ENCODE results near the gene PCBP2.
A peak's percentile ranks its signal among the peaks of the same experiment; 100 is the strongest.
"Not testable (repeated sequence)": the region's sequence is repeated elsewhere in the genome, so short reads cannot be mapped to it uniquely, and the experiment has no call there.

PCBP2 gene

DNA sequence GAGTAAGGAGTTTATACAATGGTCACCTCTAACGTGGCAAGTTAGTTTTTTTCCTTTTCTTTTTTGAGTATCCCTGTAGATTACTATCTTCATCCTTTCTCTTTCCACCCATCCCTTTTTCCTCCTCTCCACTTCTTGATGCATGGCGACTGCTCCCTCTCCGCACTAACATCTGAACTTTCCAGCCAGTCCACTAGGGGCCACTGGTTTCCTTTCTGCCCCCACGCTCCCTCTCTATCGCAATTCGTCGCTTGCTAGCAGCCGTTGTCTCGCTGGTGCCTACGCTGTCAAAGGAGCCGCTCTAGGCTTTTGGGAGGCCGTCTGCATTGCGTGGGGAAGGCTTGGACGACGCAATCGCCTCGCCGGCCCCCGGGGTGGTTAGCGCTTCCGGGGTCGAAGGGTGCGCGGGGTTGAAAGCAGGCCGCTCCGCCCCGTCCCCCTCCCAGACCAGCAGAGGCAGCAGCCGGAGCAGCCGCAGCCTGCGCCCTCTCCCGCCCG is at the start of gene PCBP2:
PCBP2 (plus strand) TSS at position 442 of the 498 bp plus-strand sequence. CDS start 2,699 bp downstream, outside the sequence.
- H3K27ac Mint-ChIP-seq = peak within 1 kb of the TSS; percentile 99
- DNase-seq (ENCODE audit: low spot score in 2 of 2) (peak; percentile 90 to 97), ATAC-seq (peak; percentile 98)
- H3K4me3 Mint-ChIP-seq = peak within 1 kb of the TSS; percentile 89
- H3K4me1 Mint-ChIP-seq = peaks cover 32% of the 10 kb centered on the region
- peaks cover 84% of the 10 kb centered on the region for H3K36me3 Mint-ChIP-seq
- no peaks in the 10 kb centered on the region for H3K9me3 Mint-ChIP-seq

DNA sequence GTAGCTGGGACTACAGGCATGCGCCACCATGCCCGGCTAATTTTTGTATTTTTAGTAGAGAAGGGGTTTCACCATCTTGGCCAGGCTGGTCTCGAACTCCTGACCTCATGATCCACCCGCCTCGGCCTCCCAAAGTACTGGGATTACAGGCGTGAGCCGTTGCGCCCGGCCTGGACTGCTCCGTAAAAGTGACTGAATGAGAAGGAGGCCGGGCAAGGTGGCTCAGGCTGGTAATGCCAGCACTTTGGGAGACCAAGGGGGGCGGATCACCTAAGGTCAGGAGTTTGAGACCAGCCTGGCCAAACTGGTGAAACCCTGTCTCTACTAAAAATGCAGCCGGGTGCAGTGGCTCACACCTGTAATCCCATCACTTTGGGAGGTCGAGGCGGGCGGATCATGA is 49.6 kb upstream of the PCBP2 start:
- DNase-seq (ENCODE audit: low spot score in 2 of 2); H3K4me1 Mint-ChIP-seq; ATAC-seq; H3K9me3 Mint-ChIP-seq; H3K27ac Mint-ChIP-seq; H3K4me3 Mint-ChIP-seq: not testable (repeated sequence)
- peaks cover 93% of the 10 kb centered on the region for H3K36me3 Mint-ChIP-seq

DNA sequence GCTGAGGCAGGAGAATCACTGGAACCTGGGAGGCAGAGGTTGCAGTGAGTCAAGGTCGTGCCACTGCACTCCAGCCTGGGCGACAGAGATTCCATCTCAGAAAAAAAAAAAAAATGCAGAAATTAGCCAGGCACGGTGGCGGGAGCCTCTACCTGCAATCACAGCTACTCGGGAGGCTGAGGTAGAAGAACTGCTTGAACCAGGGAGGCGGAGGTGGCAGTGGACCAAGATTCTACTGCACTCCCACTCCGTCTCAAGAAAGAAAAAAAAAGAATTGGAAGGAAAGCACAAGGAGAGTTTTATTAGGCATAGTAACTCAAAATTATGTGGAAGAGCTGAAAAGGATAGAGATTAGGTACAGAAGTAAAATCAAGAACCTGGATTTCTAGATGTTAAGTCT is 49.0 kb upstream of the PCBP2 start:
- H3K4me1 Mint-ChIP-seq = peaks cover 6% of the 10 kb centered on the region
- ATAC-seq = no peak
- H3K36me3 Mint-ChIP-seq = peaks cover 93% of the 10 kb centered on the region
- no peaks in the 10 kb centered on the region for H3K9me3 Mint-ChIP-seq
- no peak overlapping the region for H3K4me3 Mint-ChIP-seq
- no peak overlapping the region for H3K27ac Mint-ChIP-seq
- DNase-seq (ENCODE audit: low spot score in 2 of 2) = no peak

DNA sequence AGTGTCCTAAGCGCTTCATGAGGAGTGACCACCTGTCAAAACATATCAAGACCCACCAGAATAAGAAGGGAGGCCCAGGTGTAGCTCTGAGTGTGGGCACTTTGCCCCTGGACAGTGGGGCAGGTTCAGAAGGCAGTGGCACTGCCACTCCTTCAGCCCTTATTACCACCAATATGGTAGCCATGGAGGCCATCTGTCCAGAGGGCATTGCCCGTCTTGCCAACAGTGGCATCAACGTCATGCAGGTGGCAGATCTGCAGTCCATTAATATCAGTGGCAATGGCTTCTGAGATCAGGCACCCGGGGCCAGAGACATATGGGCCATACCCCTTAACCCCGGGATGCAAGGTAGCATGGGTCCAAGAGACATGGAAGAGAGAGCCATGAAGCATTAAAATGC is 41.0 kb upstream of the PCBP2 start:
- ATAC-seq (no peak), DNase-seq (ENCODE audit: low spot score in 2 of 2) (no peak)
- H3K4me1 Mint-ChIP-seq = peaks cover 17% of the 10 kb centered on the region
- H3K27ac Mint-ChIP-seq = no peak overlapping the region
- H3K4me3 Mint-ChIP-seq = no peak overlapping the region
- no peaks in the 10 kb centered on the region for H3K9me3 Mint-ChIP-seq
- peaks cover 85% of the 10 kb centered on the region for H3K36me3 Mint-ChIP-seq

DNA sequence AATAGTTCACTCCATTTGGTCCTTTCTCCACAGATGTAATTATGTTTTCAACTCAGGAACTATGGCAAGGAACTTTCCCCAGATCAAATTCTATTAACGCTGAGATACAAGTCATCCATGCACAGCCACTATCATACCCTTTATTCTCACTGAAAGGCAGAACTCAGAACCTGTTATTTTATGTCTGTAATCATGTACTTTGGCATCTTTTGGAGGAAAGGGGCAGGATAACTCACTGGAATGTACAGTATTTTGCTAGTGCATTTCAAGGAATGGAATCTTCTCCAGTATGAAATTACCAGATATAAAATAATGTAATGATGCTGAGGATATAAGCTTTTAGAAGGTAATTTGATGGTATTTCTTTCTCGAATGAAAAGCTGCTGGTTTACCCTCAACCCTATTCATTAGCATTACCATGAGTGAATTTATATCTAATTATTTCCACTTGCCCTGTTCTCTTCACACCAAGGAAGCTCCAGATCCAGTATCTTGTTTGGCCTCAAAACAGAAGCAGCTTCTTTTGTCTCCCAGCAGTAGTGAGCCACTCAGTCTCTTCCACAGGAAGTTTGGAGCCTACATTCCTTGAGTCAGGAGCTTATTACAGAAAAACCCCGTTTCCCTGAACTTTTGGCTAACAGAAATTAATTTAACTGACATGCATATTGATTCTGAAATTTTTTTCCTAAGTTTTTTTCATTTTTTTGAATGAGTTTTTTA is 38.3 kb upstream of the PCBP2 start:
- Mint-ChIP-seq H3K4me3 (no peak overlapping the region), H3K9me3 (no peaks in the 10 kb centered on the region), H3K36me3 (peaks cover 63% of the 10 kb centered on the region), H3K4me1 (peaks cover 23% of the 10 kb centered on the region), H3K27ac (no peak overlapping the region)
- DNase-seq (ENCODE audit: low spot score in 2 of 2) (no peak), ATAC-seq (no peak)

DNA sequence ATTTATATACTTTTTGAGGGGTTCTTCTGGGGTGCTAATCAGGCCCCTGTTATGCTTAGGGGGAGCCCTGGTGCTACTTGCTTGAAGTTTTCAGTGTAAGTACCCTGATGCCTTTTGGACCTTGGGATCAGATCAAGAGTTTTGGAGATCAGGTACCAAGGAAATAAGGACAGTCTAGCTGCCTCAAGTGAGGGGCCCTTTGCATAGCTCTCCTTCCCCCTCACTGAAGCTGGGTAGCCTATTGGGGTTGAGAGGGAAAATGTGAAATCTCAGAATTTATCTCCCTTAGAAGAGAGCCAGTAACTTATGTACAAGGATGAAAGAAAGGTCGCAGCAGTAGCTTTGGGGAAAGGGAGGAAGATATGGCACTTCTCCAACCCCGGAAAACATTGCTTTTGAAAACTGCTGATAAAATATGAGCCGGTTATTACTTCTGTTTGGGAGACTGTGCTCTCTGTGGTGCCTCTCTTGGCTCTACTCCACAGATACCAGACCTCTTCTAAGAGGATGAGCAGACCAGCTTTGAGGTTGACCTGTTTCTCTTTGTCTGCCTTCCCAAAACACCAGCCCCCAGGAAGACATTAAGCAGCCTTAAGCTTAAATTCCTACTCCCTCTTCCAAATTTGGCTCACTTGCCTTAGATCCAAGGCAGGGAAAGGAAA is 37.0 kb upstream of the PCBP2 start:
- DNase-seq (ENCODE audit: low spot score in 2 of 2) = no peak
- Mint-ChIP-seq H3K9me3 (no peaks in the 10 kb centered on the region), H3K36me3 (peaks cover 51% of the 10 kb centered on the region), H3K4me3 (no peak overlapping the region), H3K27ac (peak overlapping the region; percentile 74), H3K4me1 (peaks cover 28% of the 10 kb centered on the region)
- no peak for ATAC-seq

DNA sequence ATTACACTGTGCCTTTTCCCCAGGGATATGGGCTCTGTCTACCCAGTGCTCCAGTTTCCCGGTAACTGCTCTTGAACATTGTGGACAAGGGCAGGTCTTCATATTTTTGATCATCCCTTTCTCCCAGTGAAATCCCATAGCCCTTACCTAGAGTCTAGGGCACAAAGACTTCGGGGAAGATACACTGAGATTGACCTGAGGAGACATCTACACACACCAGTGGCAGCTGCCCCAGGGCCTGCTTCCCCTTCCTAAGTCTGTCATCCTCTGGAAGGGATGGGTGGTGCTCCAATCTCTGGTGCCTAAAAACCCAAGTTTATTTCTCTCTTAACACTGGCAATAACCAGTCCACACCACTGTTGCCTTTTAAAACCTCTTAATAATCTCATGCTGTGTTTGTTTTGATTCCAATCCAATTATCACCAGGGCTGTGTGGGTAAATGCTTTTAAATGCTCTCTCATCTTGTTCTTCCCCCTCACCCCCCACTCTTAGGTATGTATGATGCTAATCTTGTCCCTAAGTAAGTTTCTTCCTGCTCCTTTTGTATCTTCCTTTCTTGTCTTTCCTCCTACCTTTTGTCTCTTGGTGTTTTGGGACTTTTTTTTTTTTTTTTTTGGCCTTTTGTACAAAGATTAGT is 36.0 kb upstream of the PCBP2 start:
- not testable (repeated sequence) for ATAC-seq; H3K4me3 Mint-ChIP-seq; H3K9me3 Mint-ChIP-seq; DNase-seq (ENCODE audit: low spot score in 2 of 2)
- peaks cover 26% of the 10 kb centered on the region for H3K4me1 Mint-ChIP-seq
- H3K36me3 Mint-ChIP-seq = peaks cover 41% of the 10 kb centered on the region
- peak overlapping the region; percentile 74 for H3K27ac Mint-ChIP-seq

DNA sequence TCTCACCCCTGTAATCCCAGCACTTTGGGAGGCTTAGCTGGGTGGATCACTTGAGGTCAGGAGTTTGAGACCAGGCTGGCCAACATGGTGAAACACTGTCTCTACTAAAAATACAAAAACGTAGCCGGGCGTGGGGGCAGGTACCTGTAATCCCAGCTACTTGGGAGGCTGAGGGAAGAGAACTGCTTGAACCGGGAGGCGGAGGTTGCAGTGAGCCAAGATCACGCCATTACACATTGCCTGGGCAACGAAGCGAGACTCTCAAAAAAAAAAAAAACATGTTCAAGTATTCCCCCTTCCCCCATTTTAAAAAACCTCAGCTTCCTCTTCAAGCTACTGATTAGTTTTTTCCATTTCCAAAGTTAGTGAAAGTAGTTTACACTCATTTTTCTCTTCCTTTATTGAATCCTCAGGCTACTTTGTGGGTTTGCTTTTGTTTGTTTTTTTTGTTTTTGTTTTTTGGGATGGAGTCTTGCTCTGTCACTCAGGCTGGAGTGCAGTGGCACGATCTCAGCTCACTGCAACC is 34.5 kb upstream of the PCBP2 start:
- H3K4me3 Mint-ChIP-seq; DNase-seq (ENCODE audit: low spot score in 2 of 2); H3K9me3 Mint-ChIP-seq; ATAC-seq: not testable (repeated sequence)
- Mint-ChIP-seq H3K36me3 (peaks cover 26% of the 10 kb centered on the region), H3K4me1 (peaks cover 23% of the 10 kb centered on the region), H3K27ac (peak overlapping the region; percentile 46)

DNA sequence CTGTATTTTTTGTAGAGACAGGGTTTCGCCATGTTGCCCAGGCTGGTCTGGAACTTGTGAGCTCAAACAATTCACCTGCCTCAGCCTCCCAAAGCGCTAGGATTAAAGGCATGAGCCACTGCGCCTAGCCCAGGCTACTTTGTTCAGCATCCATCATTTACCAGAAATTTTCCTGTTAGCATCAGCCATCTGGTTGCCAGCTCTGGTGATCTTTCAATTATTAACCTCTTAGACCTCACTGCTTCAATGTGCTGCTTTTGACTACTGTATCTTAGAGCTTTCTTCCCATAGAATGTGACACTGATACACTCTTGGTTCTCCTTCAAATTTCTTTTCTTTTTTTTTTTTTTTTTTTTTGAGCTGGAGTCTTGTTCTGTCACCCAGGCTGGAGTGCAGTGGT is 33.7 kb upstream of the PCBP2 start:
- H3K27ac Mint-ChIP-seq = no peak overlapping the region
- no peak overlapping the region for H3K4me3 Mint-ChIP-seq
- peaks cover 17% of the 10 kb centered on the region for H3K4me1 Mint-ChIP-seq
- H3K36me3 Mint-ChIP-seq = peaks cover 18% of the 10 kb centered on the region
- no peak for DNase-seq (ENCODE audit: low spot score in 2 of 2)
- no peak for ATAC-seq
- no peaks in the 10 kb centered on the region for H3K9me3 Mint-ChIP-seq

DNA sequence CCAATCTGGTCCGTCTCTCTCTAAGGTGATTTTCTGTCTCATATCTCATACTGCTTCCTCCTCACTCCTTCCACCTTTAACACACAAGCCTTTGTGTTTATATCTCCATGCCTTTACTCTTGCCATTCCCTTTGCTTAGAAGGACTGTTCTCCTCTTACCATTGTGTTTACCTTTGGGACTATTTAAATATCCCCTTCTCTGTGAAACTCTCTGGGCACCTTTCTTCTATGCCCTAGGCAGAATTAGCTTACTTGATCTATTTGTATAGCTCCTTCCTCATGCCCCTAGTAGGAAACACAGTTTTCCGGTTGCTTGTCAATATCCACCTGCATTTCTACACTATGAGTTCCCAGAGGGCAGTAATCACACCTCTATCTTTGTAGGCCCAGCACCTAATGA is 32.1 kb upstream of the PCBP2 start:
- no peaks in the 10 kb centered on the region for H3K9me3 Mint-ChIP-seq
- H3K4me3 Mint-ChIP-seq = no peak overlapping the region
- ATAC-seq (no peak), DNase-seq (ENCODE audit: low spot score in 2 of 2) (no peak)
- no peak overlapping the region for H3K27ac Mint-ChIP-seq
- peaks cover 6% of the 10 kb centered on the region for H3K36me3 Mint-ChIP-seq
- H3K4me1 Mint-ChIP-seq = peaks cover 17% of the 10 kb centered on the region

DNA sequence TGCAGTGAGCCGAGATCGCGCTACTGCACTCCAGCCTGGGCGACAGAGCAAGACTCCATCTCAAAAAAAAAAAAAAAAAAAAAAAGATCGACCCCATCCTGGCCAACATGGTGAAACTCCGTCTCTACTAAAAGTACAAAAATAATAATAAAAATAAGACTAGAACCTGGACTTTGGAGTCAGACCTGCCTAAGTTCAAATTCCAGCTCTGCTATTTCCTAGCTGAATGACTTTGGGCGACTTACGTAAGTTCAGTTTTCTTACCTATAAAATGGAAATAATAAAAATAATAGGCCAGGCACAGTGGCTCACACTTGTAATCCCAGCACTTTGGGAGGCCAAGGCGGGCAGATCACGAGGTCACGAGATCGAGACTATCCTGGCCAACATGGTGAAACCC is 29.7 kb upstream of the PCBP2 start:
- not testable (repeated sequence) for H3K36me3 Mint-ChIP-seq; DNase-seq (ENCODE audit: low spot score in 2 of 2); H3K27ac Mint-ChIP-seq; H3K9me3 Mint-ChIP-seq; ATAC-seq; H3K4me3 Mint-ChIP-seq
- peaks cover 17% of the 10 kb centered on the region for H3K4me1 Mint-ChIP-seq

DNA sequence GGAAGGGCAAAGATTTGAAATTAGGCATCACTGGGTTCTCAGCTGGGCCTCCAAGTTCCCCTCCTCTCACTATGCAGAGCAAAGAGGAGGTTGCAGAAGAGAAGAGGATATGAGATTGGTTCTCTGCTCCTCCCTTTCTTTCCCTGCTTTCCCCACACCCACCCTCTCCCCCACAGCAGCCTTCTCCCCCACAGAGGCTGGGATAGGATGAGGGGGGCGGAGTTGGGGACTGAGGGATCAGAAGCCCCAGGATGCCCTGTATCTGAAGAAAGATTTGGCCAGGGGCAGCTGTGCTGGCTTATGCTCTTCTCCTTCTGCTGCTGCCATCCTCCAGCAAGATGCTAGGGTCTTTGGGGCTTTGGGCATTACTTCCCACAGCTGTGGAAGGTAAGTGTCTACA is 28.3 kb upstream of the PCBP2 start, which contains the start of gene AMHR2:
AMHR2 (plus strand) TSS at position 259 of the 400 bp plus-strand sequence; CDS start at position 339, 80 bp downstream.
- H3K36me3 Mint-ChIP-seq = no peaks in the 10 kb centered on the region
- no peak within 1 kb of the TSS for H3K4me3 Mint-ChIP-seq
- H3K9me3 Mint-ChIP-seq = no peaks in the 10 kb centered on the region
- DNase-seq (ENCODE audit: low spot score in 2 of 2) (no peak), ATAC-seq (no peak)
- H3K4me1 Mint-ChIP-seq = peaks cover 22% of the 10 kb centered on the region
- H3K27ac Mint-ChIP-seq = peak within 1 kb of the TSS; percentile 50

DNA sequence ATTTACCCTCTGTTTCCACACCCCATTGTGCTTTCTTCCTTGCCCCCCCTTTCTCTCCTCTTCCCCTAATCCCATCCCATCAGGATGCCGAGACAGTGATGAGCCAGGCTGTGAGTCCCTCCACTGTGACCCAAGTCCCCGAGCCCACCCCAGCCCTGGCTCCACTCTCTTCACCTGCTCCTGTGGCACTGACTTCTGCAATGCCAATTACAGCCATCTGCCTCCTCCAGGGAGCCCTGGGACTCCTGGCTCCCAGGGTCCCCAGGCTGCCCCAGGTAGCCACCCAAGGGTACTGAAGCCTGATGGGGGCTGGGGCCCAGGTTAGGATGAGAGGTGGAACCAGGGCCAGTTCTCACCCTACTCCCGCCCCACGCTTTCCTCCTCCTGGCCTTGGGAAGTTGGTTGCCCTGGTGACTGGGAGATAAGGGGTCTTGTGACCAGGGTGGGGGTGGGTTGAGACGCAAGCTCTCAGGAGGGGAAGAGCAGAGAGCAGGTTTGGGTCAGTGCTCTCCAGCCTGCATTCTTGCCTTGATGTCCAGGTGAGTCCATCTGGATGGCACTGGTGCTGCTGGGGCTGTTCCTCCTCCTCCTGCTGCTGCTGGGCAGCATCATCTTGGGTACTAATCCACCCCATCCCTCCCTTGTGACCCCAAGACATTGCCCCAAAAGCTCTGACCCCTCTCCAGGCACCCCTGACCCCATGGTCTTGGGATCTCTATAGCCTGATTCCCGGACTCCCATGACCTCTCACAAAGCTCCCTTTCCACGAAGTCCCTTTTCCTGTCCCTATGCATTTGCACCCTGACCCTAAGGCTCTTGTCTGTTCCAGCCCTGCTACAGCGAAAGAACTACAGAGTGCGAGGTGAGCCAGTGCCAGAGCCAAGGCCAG is 27.0 kb upstream of the PCBP2 start:
- Mint-ChIP-seq H3K9me3 (no peaks in the 10 kb centered on the region), H3K27ac (peak overlapping the region; percentile 10), H3K36me3 (no peaks in the 10 kb centered on the region), H3K4me1 (peaks cover 21% of the 10 kb centered on the region), H3K4me3 (no peak overlapping the region)
- DNase-seq (ENCODE audit: low spot score in 2 of 2) (no peak), ATAC-seq (no peak)

DNA sequence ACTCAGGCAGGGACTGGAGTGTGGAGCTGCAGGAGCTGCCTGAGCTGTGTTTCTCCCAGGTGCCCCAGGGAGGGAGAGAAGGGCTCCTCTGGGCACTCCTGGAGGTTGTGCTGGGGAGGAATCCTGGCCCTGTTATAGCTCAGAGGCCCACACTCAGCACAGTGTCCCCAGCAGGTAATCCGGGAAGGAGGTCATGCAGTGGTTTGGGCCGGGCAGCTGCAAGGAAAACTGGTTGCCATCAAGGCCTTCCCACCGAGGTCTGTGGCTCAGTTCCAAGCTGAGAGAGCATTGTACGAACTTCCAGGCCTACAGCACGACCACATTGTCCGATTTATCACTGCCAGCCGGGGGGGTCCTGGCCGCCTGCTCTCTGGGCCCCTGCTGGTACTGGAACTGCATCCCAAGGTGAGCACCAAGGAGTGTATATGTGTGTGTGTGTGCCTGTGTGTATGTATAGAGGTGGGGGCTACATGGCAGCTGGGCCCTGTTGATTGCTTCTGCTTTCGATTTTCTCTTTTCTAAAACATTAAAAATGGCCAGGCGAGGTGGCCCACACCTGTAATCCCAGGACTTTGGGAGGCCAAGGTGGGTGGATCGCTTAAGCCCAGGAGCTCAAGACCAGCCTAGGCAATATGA is 26.3 kb upstream of the PCBP2 start:
- DNase-seq (ENCODE audit: low spot score in 2 of 2) (no peak), ATAC-seq (no peak)
- Mint-ChIP-seq H3K9me3 (no peaks in the 10 kb centered on the region), H3K36me3 (no peaks in the 10 kb centered on the region), H3K4me1 (peaks cover 21% of the 10 kb centered on the region), H3K27ac (no peak overlapping the region), H3K4me3 (no peak overlapping the region)
